Measurements from ENCODE around the gene NPHS1. TPM values are rescaled to one million over a fixed set of nuclear protein-coding genes. Genes with fewer than 3 reads are reported as not detected.

NPHS1 gene
- polyA plus RNA-seq, 4 donors: 0.06 to 0.52 TPM; not detected in 2

DNA sequence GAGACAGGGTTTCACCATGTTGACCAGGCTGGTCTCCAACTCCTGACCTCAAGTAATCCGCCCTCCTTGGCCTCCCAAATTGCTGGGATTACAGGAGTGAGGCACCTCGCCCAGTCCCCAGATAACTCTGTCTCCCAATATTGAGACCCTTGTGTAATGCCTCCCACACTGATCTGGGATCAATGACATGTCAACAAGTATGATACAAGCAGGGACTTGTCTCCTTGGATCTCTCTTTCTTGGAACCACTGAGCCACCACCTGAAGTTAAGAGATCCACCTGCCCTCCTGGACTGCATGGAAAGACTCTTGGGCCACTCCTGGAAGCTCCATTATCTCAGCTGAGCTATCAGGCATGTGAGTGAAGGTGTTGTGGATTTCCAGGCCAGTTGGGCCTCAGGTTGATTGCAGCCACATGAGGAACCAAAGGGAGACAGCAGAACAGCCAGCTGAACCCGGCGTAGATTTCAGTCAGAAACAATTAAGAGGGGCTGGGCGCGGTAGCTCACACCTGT, 33.0 kb upstream of the NPHS1 start:
- FAIRE-seq (no peak), DNase-seq (no peak)
- H3K36me3 ChIP-seq (ENCODE audit: control insufficient read depth in 3 of 3, insufficient read depth in 2 of 3, low read depth in 1 of 3, low read length in 3 of 3): peaks cover 8 to 29% (median 13%) of the 10 kb centered on the region in 3 donors
- no peaks in the 10 kb centered on the region for H3K4me1 ChIP-seq (ENCODE audit: control insufficient read depth in 3 of 3, insufficient read depth in 2 of 3, low read depth in 1 of 3, low read length in 2 of 3)
- H3K27me3 ChIP-seq (ENCODE audit: control insufficient read depth in 3 of 3, insufficient read depth in 3 of 3, low read length in 3 of 3): no peaks in the 10 kb centered on the region
- H3K27ac ChIP-seq (ENCODE audit: low read depth in 1 of 3, low read length in 2 of 3): no peak overlapping the region
- WGBS, 3 donors: 79 to 93% (median 92%) methylated on average over 6 of the region's 6 CpGs
- H3K4me3 ChIP-seq (ENCODE audit: low read depth in 1 of 3, low read length in 3 of 3): no peak overlapping the region
- H3K9me3 ChIP-seq (ENCODE audit: control insufficient read depth in 2 of 2, insufficient read depth in 1 of 2, low read depth in 1 of 2, low read length in 1 of 2): no peaks in the 10 kb centered on the region

DNA sequence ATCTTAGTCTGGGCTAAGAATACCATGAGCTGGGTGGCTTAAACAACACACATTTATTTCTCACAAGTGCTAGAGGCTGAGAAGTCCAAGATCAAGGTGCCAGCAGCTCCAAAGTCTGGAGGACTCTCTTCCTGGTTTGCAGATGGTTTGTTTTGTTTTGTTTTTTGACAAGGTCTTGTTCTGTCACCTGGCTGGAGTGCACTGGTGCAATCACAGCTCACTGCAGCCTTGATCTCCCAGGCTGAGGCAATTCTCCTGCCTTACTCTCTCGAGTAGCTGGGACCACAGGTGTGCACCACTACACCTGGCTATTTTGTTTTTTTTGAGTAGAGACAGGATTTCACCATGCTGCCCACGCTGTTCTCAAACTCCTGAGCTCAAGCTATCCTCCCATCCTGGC, 31.6 kb upstream of the NPHS1 start:
- Histone ChIP-seq H3K27me3 (ENCODE audit: control insufficient read depth in 3 of 3, insufficient read depth in 3 of 3, low read length in 3 of 3) (peaks cover 0 to 9% (median 0%) of the 10 kb centered on the region in 3 donors), H3K27ac (ENCODE audit: low read depth in 1 of 3, low read length in 2 of 3) (no peak overlapping the region), H3K4me1 (ENCODE audit: control insufficient read depth in 3 of 3, insufficient read depth in 2 of 3, low read depth in 1 of 3, low read length in 2 of 3) (no peaks in the 10 kb centered on the region), H3K4me3 (ENCODE audit: low read depth in 1 of 3, low read length in 3 of 3) (no peak overlapping the region), H3K36me3 (ENCODE audit: control insufficient read depth in 3 of 3, insufficient read depth in 2 of 3, low read depth in 1 of 3, low read length in 3 of 3) (peaks cover 3 to 15% (median 9%) of the 10 kb centered on the region in 3 donors), H3K9me3 (ENCODE audit: control insufficient read depth in 2 of 2, insufficient read depth in 1 of 2, low read depth in 1 of 2, low read length in 1 of 2) (no peaks in the 10 kb centered on the region)
- no peak for DNase-seq
- no peak for FAIRE-seq
- WGBS, 3 donors: 33 to 50% (median 39%) methylated on average over 2 of the region's 2 CpGs

DNA sequence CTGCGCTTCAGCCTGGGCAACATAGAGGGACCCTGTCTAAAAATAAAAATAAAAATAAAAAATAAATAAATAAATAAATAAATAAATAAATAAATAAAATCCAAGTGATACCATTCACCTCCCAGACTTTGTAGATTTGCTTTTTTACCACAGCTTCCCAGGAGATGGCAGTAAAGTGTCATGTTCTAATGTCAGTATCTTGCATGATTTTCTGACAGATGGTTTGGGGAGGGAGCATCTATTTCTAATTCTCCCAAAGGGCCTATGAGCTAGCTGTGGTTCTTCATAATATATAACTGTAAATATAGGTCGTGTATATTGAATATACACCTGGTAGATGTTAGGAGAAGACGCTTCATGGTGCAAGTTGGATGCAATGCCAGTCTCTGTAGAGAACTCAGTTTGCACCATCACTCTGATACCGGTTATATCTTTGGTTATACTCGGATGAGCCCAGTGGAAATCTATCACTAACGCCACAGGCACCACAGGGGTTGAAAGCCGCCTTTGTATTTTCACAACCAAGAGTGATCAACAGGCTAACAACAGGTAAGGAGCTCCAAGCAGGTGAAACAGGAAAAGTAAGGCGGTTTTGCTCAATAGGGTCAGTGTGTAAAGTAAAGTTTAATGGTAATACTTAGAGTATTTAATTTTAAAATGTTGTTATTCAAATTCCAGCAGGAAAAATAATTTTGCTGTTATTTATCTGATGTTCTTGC, 30.0 kb upstream of the NPHS1 start:
- WGBS, 3 donors: 19 to 29% (median 25%) methylated on average over 8 of the region's 8 CpGs
- no peak for FAIRE-seq
- Histone ChIP-seq H3K9me3 (ENCODE audit: control insufficient read depth in 2 of 2, insufficient read depth in 1 of 2, low read depth in 1 of 2, low read length in 1 of 2) (no peaks in the 10 kb centered on the region), H3K4me3 (ENCODE audit: low read depth in 1 of 3, low read length in 3 of 3) (no peak overlapping the region), H3K4me1 (ENCODE audit: control insufficient read depth in 3 of 3, insufficient read depth in 2 of 3, low read depth in 1 of 3, low read length in 2 of 3) (no peaks in the 10 kb centered on the region), H3K36me3 (ENCODE audit: control insufficient read depth in 3 of 3, insufficient read depth in 2 of 3, low read depth in 1 of 3, low read length in 3 of 3) (peaks cover 0 to 2% (median 0%) of the 10 kb centered on the region in 3 donors), H3K27me3 (ENCODE audit: control insufficient read depth in 3 of 3, insufficient read depth in 3 of 3, low read length in 3 of 3) (peaks cover 0 to 20% (median 0%) of the 10 kb centered on the region in 3 donors), H3K27ac (ENCODE audit: low read depth in 1 of 3, low read length in 2 of 3) (no peak overlapping the region)
- DNase-seq: peak; percentile 74 to 76

DNA sequence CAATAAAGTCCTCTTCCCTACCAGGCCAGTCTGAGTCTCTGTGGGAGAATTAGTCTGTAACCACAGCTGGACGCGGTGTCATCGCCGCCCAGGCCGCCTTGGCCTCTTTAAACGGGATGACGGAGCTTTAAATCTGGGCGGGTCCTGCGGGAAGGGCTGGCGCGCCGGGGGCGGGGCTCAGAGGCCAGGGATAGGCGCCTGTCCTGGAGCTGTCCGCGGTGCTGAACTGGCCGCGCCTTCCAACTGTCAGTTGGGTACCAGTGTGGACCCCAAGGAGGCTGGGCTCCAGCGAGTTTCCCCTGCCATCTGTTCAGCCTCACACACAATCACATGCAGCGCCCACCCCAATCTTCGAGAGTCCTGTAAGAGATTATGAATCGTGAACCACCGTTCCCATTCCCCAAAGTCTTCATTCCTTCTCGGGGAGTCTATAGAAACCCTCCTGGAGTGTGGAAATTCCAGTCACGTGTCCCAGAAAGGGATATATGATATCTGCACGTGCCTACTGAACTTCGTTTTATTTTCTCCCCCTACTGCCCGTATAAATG, 27.5 kb upstream of the NPHS1 start:
- Histone ChIP-seq H3K9me3 (ENCODE audit: control insufficient read depth in 2 of 2, insufficient read depth in 1 of 2, low read depth in 1 of 2, low read length in 1 of 2) (no peaks in the 10 kb centered on the region), H3K27ac (ENCODE audit: low read depth in 1 of 3, low read length in 2 of 3) (no peak overlapping the region), H3K4me3 (ENCODE audit: low read depth in 1 of 3, low read length in 3 of 3) (no peak overlapping the region), H3K36me3 (ENCODE audit: control insufficient read depth in 3 of 3, insufficient read depth in 2 of 3, low read depth in 1 of 3, low read length in 3 of 3) (no peaks in the 10 kb centered on the region), H3K4me1 (ENCODE audit: control insufficient read depth in 3 of 3, insufficient read depth in 2 of 3, low read depth in 1 of 3, low read length in 2 of 3) (no peaks in the 10 kb centered on the region), H3K27me3 (ENCODE audit: control insufficient read depth in 3 of 3, insufficient read depth in 3 of 3, low read length in 3 of 3) (peaks cover 0 to 21% (median 0%) of the 10 kb centered on the region in 3 donors)
- WGBS, 3 donors: 2 to 3% (median 3%) methylated on average over 28 of the region's 28 CpGs
- FAIRE-seq (no peak), DNase-seq (peak; percentile 81 to 93)

DNA sequence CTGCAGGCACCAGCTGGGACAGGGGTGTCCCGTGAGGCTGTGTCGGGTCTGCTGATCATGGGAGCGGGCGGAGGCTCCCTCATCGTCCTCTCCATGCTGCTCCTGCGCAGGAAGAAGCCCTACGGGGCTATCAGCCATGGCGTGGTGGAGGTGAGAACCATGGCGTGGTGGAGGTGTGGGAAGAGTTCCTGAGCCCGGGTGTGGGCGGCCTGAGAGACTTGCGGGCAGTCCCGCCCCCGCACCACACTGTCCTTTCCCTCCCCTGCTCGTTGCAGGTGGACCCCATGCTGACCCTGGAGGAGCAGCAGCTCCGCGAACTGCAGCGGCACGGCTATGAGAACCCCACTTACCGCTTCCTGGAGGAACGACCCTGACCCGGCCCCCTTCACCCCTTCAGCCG, 26.8 kb upstream of the NPHS1 start:
- Histone ChIP-seq H3K27me3 (ENCODE audit: control insufficient read depth in 3 of 3, insufficient read depth in 3 of 3, low read length in 3 of 3) (peaks cover 0 to 21% (median 0%) of the 10 kb centered on the region in 3 donors), H3K27ac (ENCODE audit: low read depth in 1 of 3, low read length in 2 of 3) (no peak overlapping the region), H3K36me3 (ENCODE audit: control insufficient read depth in 3 of 3, insufficient read depth in 2 of 3, low read depth in 1 of 3, low read length in 3 of 3) (no peaks in the 10 kb centered on the region), H3K9me3 (ENCODE audit: control insufficient read depth in 2 of 2, insufficient read depth in 1 of 2, low read depth in 1 of 2, low read length in 1 of 2) (no peaks in the 10 kb centered on the region), H3K4me1 (ENCODE audit: control insufficient read depth in 3 of 3, insufficient read depth in 2 of 3, low read depth in 1 of 3, low read length in 2 of 3) (no peaks in the 10 kb centered on the region), H3K4me3 (ENCODE audit: low read depth in 1 of 3, low read length in 3 of 3) (no peak overlapping the region)
- 50 to 62% (median 56%) methylated on average over 21 to 23 of the region's 23 CpGs for WGBS, 3 donors
- FAIRE-seq (no peak), DNase-seq (no peak)

DNA sequence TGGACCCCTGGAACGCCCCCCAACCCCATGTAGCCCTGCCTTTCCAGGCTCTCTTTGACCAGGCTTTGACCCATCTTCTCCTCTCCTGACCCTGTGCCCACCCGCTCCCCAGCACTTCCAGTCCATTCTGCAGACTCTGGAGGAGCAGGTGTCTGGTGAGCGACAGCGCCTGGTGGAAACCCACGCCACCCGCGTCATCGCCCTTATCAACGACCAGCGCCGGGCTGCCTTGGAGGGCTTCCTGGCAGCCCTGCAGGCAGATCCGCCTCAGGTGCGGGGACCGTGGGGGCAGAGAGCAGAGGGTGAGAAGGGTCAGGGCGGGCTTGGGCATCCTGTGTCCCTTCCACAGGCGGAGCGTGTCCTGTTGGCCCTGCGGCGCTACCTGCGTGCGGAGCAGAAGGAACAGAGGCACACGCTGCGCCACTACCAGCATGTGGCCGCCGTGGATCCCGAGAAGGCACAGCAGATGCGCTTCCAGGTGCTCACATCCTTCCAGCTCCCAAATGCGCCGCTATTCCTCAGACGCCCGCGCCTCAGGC, 22.2 kb upstream of the NPHS1 start:
- 89 to 94% (median 91%) methylated on average over 27 to 32 of the region's 32 CpGs for WGBS, 3 donors
- peaks cover 0 to 7% (median 3%) of the 10 kb centered on the region in 3 donors for H3K4me1 ChIP-seq (ENCODE audit: control insufficient read depth in 3 of 3, insufficient read depth in 2 of 3, low read depth in 1 of 3, low read length in 2 of 3)
- FAIRE-seq: no peak

DNA sequence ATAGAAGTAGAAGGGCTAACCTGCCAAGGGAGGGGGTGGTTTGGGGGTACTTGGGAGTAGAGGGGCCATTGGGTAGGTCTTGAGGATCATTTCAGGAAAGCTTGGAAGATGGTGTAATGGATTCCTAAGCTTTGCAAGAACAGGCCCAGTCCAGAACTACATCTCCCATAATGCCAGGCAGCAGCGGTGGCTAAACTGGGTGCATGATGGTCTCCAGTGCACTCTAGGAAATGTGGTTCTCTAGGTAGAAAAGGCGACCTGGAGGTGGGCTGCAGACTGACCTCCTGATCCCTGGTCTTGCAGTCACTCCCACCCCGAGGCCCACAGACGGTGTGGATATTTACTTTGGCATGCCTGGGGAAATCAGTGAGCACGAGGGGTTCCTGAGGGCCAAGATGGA, 19.9 kb upstream of the NPHS1 start:
- Histone ChIP-seq H3K27ac (ENCODE audit: low read depth in 1 of 3, low read length in 2 of 3) (no peak overlapping the region), H3K9me3 (ENCODE audit: control insufficient read depth in 2 of 2, insufficient read depth in 1 of 2, low read depth in 1 of 2, low read length in 1 of 2) (no peaks in the 10 kb centered on the region), H3K27me3 (ENCODE audit: control insufficient read depth in 3 of 3, insufficient read depth in 3 of 3, low read length in 3 of 3) (peaks cover 2 to 37% (median 4%) of the 10 kb centered on the region in 3 donors), H3K36me3 (ENCODE audit: control insufficient read depth in 3 of 3, insufficient read depth in 2 of 3, low read depth in 1 of 3, low read length in 3 of 3) (no peaks in the 10 kb centered on the region), H3K4me3 (ENCODE audit: low read depth in 1 of 3, low read length in 3 of 3) (no peak overlapping the region), H3K4me1 (ENCODE audit: control insufficient read depth in 3 of 3, insufficient read depth in 2 of 3, low read depth in 1 of 3, low read length in 2 of 3) (peaks cover 0 to 18% (median 3%) of the 10 kb centered on the region in 3 donors)
- DNase-seq: no peak
- WGBS, 3 donors: 73 to 87% (median 80%) methylated on average over 5 of the region's 5 CpGs
- no peak for FAIRE-seq

More for the DNA sequence above, 22.2 kb upstream of the NPHS1 start:
- Histone ChIP-seq H3K4me3 (ENCODE audit: low read depth in 1 of 3, low read length in 3 of 3) (no peak overlapping the region), H3K9me3 (ENCODE audit: control insufficient read depth in 2 of 2, insufficient read depth in 1 of 2, low read depth in 1 of 2, low read length in 1 of 2) (no peaks in the 10 kb centered on the region), H3K27ac (ENCODE audit: low read depth in 1 of 3, low read length in 2 of 3) (no peak overlapping the region), H3K36me3 (ENCODE audit: control insufficient read depth in 3 of 3, insufficient read depth in 2 of 3, low read depth in 1 of 3, low read length in 3 of 3) (no peaks in the 10 kb centered on the region), H3K27me3 (ENCODE audit: control insufficient read depth in 3 of 3, insufficient read depth in 3 of 3, low read length in 3 of 3) (peaks cover 0 to 37% (median under 1%) of the 10 kb centered on the region in 3 donors)
- DNase-seq: no peak

DNA sequence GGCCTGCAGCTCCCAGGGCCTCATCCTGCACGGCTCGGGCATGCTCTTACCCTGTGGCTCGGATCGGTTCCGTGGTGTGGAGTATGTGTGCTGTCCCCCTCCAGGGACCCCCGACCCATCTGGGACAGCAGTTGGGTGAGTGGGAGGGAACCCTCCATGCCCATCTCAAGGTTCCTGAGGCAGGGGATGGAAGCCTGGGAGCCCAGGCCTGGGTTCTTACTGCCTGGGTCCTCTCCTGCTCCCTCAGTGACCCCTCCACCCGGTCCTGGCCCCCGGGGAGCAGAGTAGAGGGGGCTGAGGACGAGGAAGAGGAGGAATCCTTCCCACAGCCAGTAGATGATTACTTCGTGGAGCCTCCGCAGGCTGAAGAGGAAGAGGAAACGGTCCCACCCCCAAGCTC, 19.3 kb upstream of the NPHS1 start:
- Histone ChIP-seq H3K27me3 (ENCODE audit: control insufficient read depth in 3 of 3, insufficient read depth in 3 of 3, low read length in 3 of 3) (peaks cover 2 to 37% (median 4%) of the 10 kb centered on the region in 3 donors), H3K27ac (ENCODE audit: low read depth in 1 of 3, low read length in 2 of 3) (no peak overlapping the region), H3K36me3 (ENCODE audit: control insufficient read depth in 3 of 3, insufficient read depth in 2 of 3, low read depth in 1 of 3, low read length in 3 of 3) (no peaks in the 10 kb centered on the region), H3K4me3 (ENCODE audit: low read depth in 1 of 3, low read length in 3 of 3) (no peak overlapping the region), H3K4me1 (ENCODE audit: control insufficient read depth in 3 of 3, insufficient read depth in 2 of 3, low read depth in 1 of 3, low read length in 2 of 3) (peaks cover 0 to 18% (median 3%) of the 10 kb centered on the region in 3 donors), H3K9me3 (ENCODE audit: control insufficient read depth in 2 of 2, insufficient read depth in 1 of 2, low read depth in 1 of 2, low read length in 1 of 2) (no peaks in the 10 kb centered on the region)
- FAIRE-seq (no peak), DNase-seq (no peak)
- WGBS, 3 donors: 80 to 89% (median 80%) methylated on average over 12 of the region's 12 CpGs

All from small intestine (tissue), 7 donors.